ENCODE results near the gene KCTD13.
"Not testable (repeated sequence)": the region's sequence is repeated elsewhere in the genome, so short reads cannot be mapped to it uniquely, and the experiment has no call there.

KCTD13 gene

GRCh38 chr16:29943846-29944799 is 18.1 kb upstream of the KCTD13 start:
- DNase-seq (ENCODE audit: low read depth), result no peak

GRCh38 chr16:29940656-29941055 is 14.6 kb upstream of the KCTD13 start:
- no peak for DNase-seq (ENCODE audit: low read depth)

GRCh38 chr16:29931750-29932149 is 5.7 kb upstream of the KCTD13 start:
- not testable (repeated sequence) for DNase-seq (ENCODE audit: low read depth)

- no peak for DNase-seq (ENCODE audit: low read depth)
These were observed 1.3 kb upstream of the KCTD13 start for GRCh38 chr16:29927070-29927905.

- DNase-seq (ENCODE audit: low read depth), result no peak
These were observed 656 bp upstream of the KCTD13 start for GRCh38 chr16:29926711-29927052.

- no peak for DNase-seq (ENCODE audit: low read depth)
These were observed 795 bp downstream of the KCTD13 start for GRCh38 chr16:29925105-29925756.

GRCh38 chr16:29922986-29923501 is 3.0 kb downstream of the KCTD13 start:
- DNase-seq (ENCODE audit: low read depth), result no peak

- DNase-seq (ENCODE audit: low read depth), result no peak
These were observed 3.7 kb downstream of the KCTD13 start for GRCh38 chr16:29922326-29922725.

- no peak for DNase-seq (ENCODE audit: low read depth)
These were observed 5.0 kb downstream of the KCTD13 start for GRCh38 chr16:29921034-29921385.

GRCh38 chr16:29920288-29921033 is 5.6 kb downstream of the KCTD13 start:
- no peak for DNase-seq (ENCODE audit: low read depth)

GRCh38 chr16:29916979-29917378 is 9.0 kb downstream of the KCTD13 start:
- no peak for DNase-seq (ENCODE audit: low read depth)

GRCh38 chr16:29915590-29916247 is 10.3 kb downstream of the KCTD13 start:
- no peak for DNase-seq (ENCODE audit: low read depth)

- no peak for DNase-seq (ENCODE audit: low read depth)
These were observed 12.5 kb downstream of the KCTD13 start for GRCh38 chr16:29913514-29913913.

- no peak for DNase-seq (ENCODE audit: low read depth)
These were observed 13.9 kb downstream of the KCTD13 start for GRCh38 chr16:29912087-29912486.

GRCh38 chr16:29911676-29912010 is 14.4 kb downstream of the KCTD13 start:
- DNase-seq (ENCODE audit: low read depth), result no peak

- DNase-seq (ENCODE audit: low read depth), result no peak
These were observed 15.0 kb downstream of the KCTD13 start for GRCh38 chr16:29910819-29911675.

- not testable (repeated sequence) for DNase-seq (ENCODE audit: low read depth)
These were observed 16.2 kb downstream of the KCTD13 start for GRCh38 chr16:29909851-29910250.

GRCh38 chr16:29909391-29909790 is 16.6 kb downstream of the KCTD13 start:
- DNase-seq (ENCODE audit: low read depth), result no peak

GRCh38 chr16:29908719-29909220 is 17.3 kb downstream of the KCTD13 start:
- no peak for DNase-seq (ENCODE audit: low read depth)

GRCh38 chr16:29907973-29908372 is 18.1 kb downstream of the KCTD13 start:
- DNase-seq (ENCODE audit: low read depth), result no peak
